ENCODE measurements around the gene CDH3.
A peak's percentile ranks its signal among the peaks of the same experiment; 100 is the strongest.

Gene CDH3

GRCh38 chr16:68644715-68645493, at the start of gene CDH3:
CDH3 (plus strand) TSS chr16:68645310; CDS start chr16:68645380, 70 bp downstream.
- H3K4me3 ChIP-seq (ENCODE audit: low read depth, low read length): peak within 1 kb of the TSS; percentile 86

- no peak overlapping the region for H3K4me3 ChIP-seq (ENCODE audit: low read depth, low read length)
Observed at GRCh38 chr16:68596266-68596665, 48.8 kb upstream of the CDH3 start.

- no peak overlapping the region for H3K4me3 ChIP-seq (ENCODE audit: low read depth, low read length)
Observed at GRCh38 chr16:68599586-68599985, 45.5 kb upstream of the CDH3 start.

GRCh38 chr16:68605746-68606145, 39.4 kb upstream of the CDH3 start:
- H3K4me3 ChIP-seq (ENCODE audit: low read depth, low read length): no peak overlapping the region

GRCh38 chr16:68607443-68607842, 37.7 kb upstream of the CDH3 start:
- H3K4me3 ChIP-seq (ENCODE audit: low read depth, low read length): no peak overlapping the region

- no peak overlapping the region for H3K4me3 ChIP-seq (ENCODE audit: low read depth, low read length)
Observed at GRCh38 chr16:68608330-68608729, 36.8 kb upstream of the CDH3 start.

- H3K4me3 ChIP-seq (ENCODE audit: low read depth, low read length): no peak overlapping the region
Observed at GRCh38 chr16:68612996-68613395, 32.1 kb upstream of the CDH3 start.

GRCh38 chr16:68617734-68618133, 27.4 kb upstream of the CDH3 start:
- no peak overlapping the region for H3K4me3 ChIP-seq (ENCODE audit: low read depth, low read length)

GRCh38 chr16:68626557-68626956, 18.6 kb upstream of the CDH3 start:
- no peak overlapping the region for H3K4me3 ChIP-seq (ENCODE audit: low read depth, low read length)

- no peak overlapping the region for H3K4me3 ChIP-seq (ENCODE audit: low read depth, low read length)
Observed at GRCh38 chr16:68627951-68628425, 17.1 kb upstream of the CDH3 start.

GRCh38 chr16:68629351-68629910, 15.7 kb upstream of the CDH3 start:
- H3K4me3 ChIP-seq (ENCODE audit: low read depth, low read length): no peak overlapping the region

GRCh38 chr16:68636064-68636560, 9.0 kb upstream of the CDH3 start:
- H3K4me3 ChIP-seq (ENCODE audit: low read depth, low read length): no peak overlapping the region

GRCh38 chr16:68636818-68637217, 8.3 kb upstream of the CDH3 start:
- no peak overlapping the region for H3K4me3 ChIP-seq (ENCODE audit: low read depth, low read length)

GRCh38 chr16:68640972-68641371, 4.1 kb upstream of the CDH3 start:
- H3K4me3 ChIP-seq (ENCODE audit: low read depth, low read length): no peak overlapping the region

- peak overlapping the region; percentile 45 for H3K4me3 ChIP-seq (ENCODE audit: low read depth, low read length)
Observed at GRCh38 chr16:68642047-68642435, 3.1 kb upstream of the CDH3 start.

- H3K4me3 ChIP-seq (ENCODE audit: low read depth, low read length): peak overlapping the region; percentile 45
Observed at GRCh38 chr16:68642436-68643101, 2.5 kb upstream of the CDH3 start.

- H3K4me3 ChIP-seq (ENCODE audit: low read depth, low read length): no peak overlapping the region
Observed at GRCh38 chr16:68643227-68643626, 1.9 kb upstream of the CDH3 start.

GRCh38 chr16:68643847-68644246, 1.3 kb upstream of the CDH3 start:
- H3K4me3 ChIP-seq (ENCODE audit: low read depth, low read length): no peak overlapping the region

GRCh38 chr16:68644296-68644695, 814 bp upstream of the CDH3 start:
- peak overlapping the region; percentile 86 for H3K4me3 ChIP-seq (ENCODE audit: low read depth, low read length)

GRCh38 chr16:68645494-68646388, 631 bp downstream of the CDH3 start:
- H3K4me3 ChIP-seq (ENCODE audit: low read depth, low read length): peak overlapping the region; percentile 86

All from iPS-11a (cell line).